CD4-positive, alpha-beta T cell treated with Interleukin-1 beta for 1 hour (primary cell): ENCODE data around the gene ZNF81.
"Not testable (repeated sequence)": the region's sequence is repeated elsewhere in the genome, so short reads cannot be mapped to it uniquely, and the experiment has no call there.

ENCODE experiments used
- DNase-seq, 2 donors: peaks; one replicate each; pipeline ENCODE4 v3.0.0-alpha.2; 2020 to 2022

Gene ZNF81

GRCh38 chrX:47836164-47837072, at the start of gene ZNF81:
Gene ZNF81 (plus strand): TSS chrX:47836902. CDS start chrX:47846268, 9,366 bp downstream.
- peak; percentile 92 to 94 for DNase-seq

GRCh38 chrX:47796433-47796906, 40.2 kb upstream of the ZNF81 start:
- no peak for DNase-seq

- no peak for DNase-seq
These were observed 39.6 kb upstream of the ZNF81 start for GRCh38 chrX:47797084-47797483.

- no peak for DNase-seq
These were observed 37.8 kb upstream of the ZNF81 start for GRCh38 chrX:47798861-47799260.

- DNase-seq, result no peak
These were observed 34.1 kb upstream of the ZNF81 start for GRCh38 chrX:47802589-47802988.

GRCh38 chrX:47803103-47803502, 33.6 kb upstream of the ZNF81 start:
- DNase-seq, result not testable (repeated sequence)

- DNase-seq, result no peak
These were observed 32.4 kb upstream of the ZNF81 start for GRCh38 chrX:47804315-47804714.

GRCh38 chrX:47805844-47806243, 30.9 kb upstream of the ZNF81 start:
- DNase-seq, result not testable (repeated sequence)

- not testable (repeated sequence) for DNase-seq
These were observed 30.1 kb upstream of the ZNF81 start for GRCh38 chrX:47806415-47807271.

GRCh38 chrX:47807272-47807538, 29.5 kb upstream of the ZNF81 start:
- DNase-seq, result not testable (repeated sequence)

GRCh38 chrX:47807548-47807947, 29.2 kb upstream of the ZNF81 start:
- no peak for DNase-seq

- DNase-seq, result no peak
These were observed 27.6 kb upstream of the ZNF81 start for GRCh38 chrX:47808904-47809788.

GRCh38 chrX:47814851-47815250, 21.9 kb upstream of the ZNF81 start:
- DNase-seq, result no peak

GRCh38 chrX:47815901-47816845, 20.5 kb upstream of the ZNF81 start:
- DNase-seq, result no peak

GRCh38 chrX:47817421-47817820, 19.3 kb upstream of the ZNF81 start:
- no peak for DNase-seq

- DNase-seq, result no peak
These were observed 18.8 kb upstream of the ZNF81 start for GRCh38 chrX:47817897-47818296.

- DNase-seq, result no peak
These were observed 7.7 kb upstream of the ZNF81 start for GRCh38 chrX:47828984-47829383.

GRCh38 chrX:47831788-47832187, 4.9 kb upstream of the ZNF81 start:
- DNase-seq, result peak; percentile 59 to 60

GRCh38 chrX:47838361-47838760, 1.7 kb downstream of the ZNF81 start:
- DNase-seq, result no peak

GRCh38 chrX:47840111-47840510, 3.4 kb downstream of the ZNF81 start:
- DNase-seq, result no peak

GRCh38 chrX:47843363-47843762, 6.7 kb downstream of the ZNF81 start:
- no peak for DNase-seq

- no peak for DNase-seq
These were observed 7.4 kb downstream of the ZNF81 start for GRCh38 chrX:47844117-47844516.
